IgD-negative memory B cell (primary cell): ENCODE results near the gene MMP15. TPM values are rescaled to one million over a fixed set of nuclear protein-coding genes. Genes with fewer than 3 reads are reported as not detected.
"Not testable (repeated sequence)": the region's sequence is repeated elsewhere in the genome, so short reads cannot be mapped to it uniquely, and the experiment has no call there.

Source experiments
- H3K27ac Mint-ChIP-seq, 3 donors: one replicate each; pipeline ENCODE4 v1.8.0; 2020 to 2022; ENCODE audit warnings: mild to moderate bottlenecking in 3 of 3, mixed read lengths in 3 of 3, moderate library complexity in 1 of 3
- H3K27me3 Mint-ChIP-seq: one replicate; pipeline ENCODE4 v1.8.0; 2021; ENCODE audit warnings: mixed read lengths
- H3K36me3 Mint-ChIP-seq: one replicate; pipeline ENCODE4 v1.8.0; 2020; ENCODE audit warnings: mild to moderate bottlenecking, mixed read lengths
- H3K4me1 Mint-ChIP-seq, 3 donors: one replicate each; pipeline ENCODE4 v1.8.0; 2020 to 2022; ENCODE audit warnings: mixed read lengths in 3 of 3, mild to moderate bottlenecking in 1 of 3
- H3K4me3 Mint-ChIP-seq, 4 donors: one replicate each; pipeline ENCODE4 v1.8.0; 2020 to 2022; ENCODE audit warnings: mild to moderate bottlenecking in 4 of 4, mixed read lengths in 4 of 4, moderate library complexity in 3 of 4
- H3K9me3 Mint-ChIP-seq, 3 donors: one replicate each; pipeline ENCODE4 v1.8.0; 2020 to 2021; ENCODE audit warnings: mixed read lengths in 3 of 3, mild to moderate bottlenecking in 1 of 3
- polyA plus RNA-seq: library from polyadenylated mRNA; unstranded; fragments of 300-500 nt; fragmentation: Illumina TruSeq; gene quantifications from one replicate; pipeline ENCODE4 v1.2.3, GENCODE V29; 2021

MMP15 gene
- polyA plus RNA-seq, 1 donor from 2014 or later = not detected

DNA sequence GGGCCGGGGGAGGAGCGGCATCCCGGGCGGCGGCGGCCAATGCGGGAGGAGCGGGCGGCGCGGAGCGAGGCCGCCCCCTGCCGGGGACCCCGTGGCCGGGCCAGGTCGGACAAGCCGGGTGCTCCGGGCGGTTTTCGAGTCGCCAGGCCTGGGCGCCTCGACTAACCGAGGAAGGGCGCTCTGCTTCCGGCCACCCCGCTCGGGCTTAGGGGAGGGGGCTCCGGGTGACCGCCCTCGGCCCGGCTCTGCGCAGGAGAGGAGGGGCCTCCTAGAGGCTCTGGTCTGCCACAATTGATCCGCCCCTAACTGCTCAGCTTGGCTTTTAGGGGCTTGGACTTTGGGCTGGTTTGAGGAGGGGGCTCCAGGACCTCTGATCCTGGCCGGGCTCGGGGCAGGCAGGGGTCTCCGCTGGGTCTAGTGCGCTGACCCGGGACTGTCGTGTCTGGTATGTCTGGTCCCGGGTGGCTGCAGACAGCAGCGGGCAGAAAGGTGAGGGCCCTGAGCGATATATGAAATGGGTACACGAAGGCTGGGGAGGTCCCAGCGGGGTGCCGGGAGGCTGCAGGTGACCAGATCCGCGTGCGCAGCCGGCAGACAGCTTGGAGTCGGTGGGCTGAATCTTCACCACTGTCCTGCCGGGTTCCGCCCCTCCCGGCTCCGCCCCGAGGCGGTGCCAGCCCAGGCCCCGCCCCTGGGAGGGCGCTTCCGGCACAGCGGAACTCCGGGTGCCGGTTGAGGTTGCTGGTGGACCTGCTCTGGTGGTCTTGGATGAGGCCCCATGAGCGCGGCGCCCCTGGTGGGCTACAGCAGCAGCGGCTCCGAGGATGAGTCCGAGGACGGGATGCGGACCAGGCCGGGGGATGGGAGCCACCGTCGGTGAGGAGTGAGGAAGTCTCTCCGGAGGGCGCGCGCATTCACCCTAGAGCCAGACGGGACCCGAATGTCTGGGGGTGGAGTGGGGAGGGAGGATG is 24.6 kb upstream of the MMP15 start, which contains the start of gene USB1:
TSS of gene USB1 (plus strand) at position 702 of the 971 bp plus-strand sequence. CDS start at position 779, 77 bp downstream.
- H3K27ac Mint-ChIP-seq = peak within 1 kb of the TSS; percentile 50 to 97 (median 93)
- peaks cover 21 to 29% (median 29%) of the 10 kb centered on the region in 3 donors for H3K4me1 Mint-ChIP-seq
- no peaks in the 10 kb centered on the region for H3K9me3 Mint-ChIP-seq
- H3K36me3 Mint-ChIP-seq = peaks cover 5% of the 10 kb centered on the region
- H3K27me3 Mint-ChIP-seq = no peaks in the 10 kb centered on the region
- peak within 1 kb of the TSS; percentile 89 to 96 (median 95) for H3K4me3 Mint-ChIP-seq

- H3K27ac Mint-ChIP-seq = peak overlapping the region; percentile 50 to 93 (median 83)
- no peaks in the 10 kb centered on the region for H3K9me3 Mint-ChIP-seq
- H3K27me3 Mint-ChIP-seq = no peaks in the 10 kb centered on the region
- peaks cover 9% of the 10 kb centered on the region for H3K36me3 Mint-ChIP-seq
- H3K4me3 Mint-ChIP-seq = peak overlapping the region; percentile 89 to 96 (median 95)
- peaks cover 21 to 29% (median 29%) of the 10 kb centered on the region in 3 donors for H3K4me1 Mint-ChIP-seq
Measured at GRCh38 chr16:58001781-58002415, 23.7 kb upstream of the MMP15 start.

DNA sequence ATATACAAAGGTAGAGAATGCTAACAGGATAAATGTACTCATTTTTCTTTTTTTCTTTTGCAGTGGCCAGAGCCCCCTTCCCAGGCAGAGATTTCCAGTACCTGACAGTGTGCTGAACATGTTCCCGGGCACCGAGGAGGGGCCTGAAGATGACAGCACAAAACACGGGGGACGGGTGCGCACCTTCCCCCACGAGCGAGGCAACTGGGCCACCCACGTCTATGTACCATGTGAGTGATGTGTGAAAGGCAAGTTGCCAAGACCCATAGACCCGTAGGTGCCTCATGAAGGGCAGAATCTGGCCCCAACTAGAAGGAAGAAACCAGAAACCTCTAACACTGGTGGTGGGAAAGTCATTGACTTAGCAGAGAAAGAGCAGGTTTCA is 23.1 kb upstream of the MMP15 start:
- Mint-ChIP-seq H3K9me3 (no peaks in the 10 kb centered on the region), H3K4me3 (peak overlapping the region; percentile 33 to 96 (median 70)), H3K36me3 (peaks cover 11% of the 10 kb centered on the region), H3K4me1 (peaks cover 21 to 29% (median 29%) of the 10 kb centered on the region in 3 donors), H3K27me3 (no peaks in the 10 kb centered on the region), H3K27ac (peak overlapping the region in 1 of 3 donors; percentile 10)

GRCh38 chr16:58002936-58003335 is 22.6 kb upstream of the MMP15 start:
- peaks cover 21 to 29% (median 29%) of the 10 kb centered on the region in 3 donors for H3K4me1 Mint-ChIP-seq
- H3K4me3 Mint-ChIP-seq = peak overlapping the region in 3 of 4 donors; percentile 33 to 96 (median 52)
- H3K36me3 Mint-ChIP-seq = peaks cover 11% of the 10 kb centered on the region
- peak overlapping the region in 2 of 3 donors; percentile 10 to 71 for H3K27ac Mint-ChIP-seq
- H3K9me3 Mint-ChIP-seq = no peaks in the 10 kb centered on the region
- H3K27me3 Mint-ChIP-seq = no peaks in the 10 kb centered on the region

- H3K4me1 Mint-ChIP-seq = peaks cover 14 to 23% (median 17%) of the 10 kb centered on the region in 3 donors
- peaks cover 15% of the 10 kb centered on the region for H3K36me3 Mint-ChIP-seq
- H3K4me3 Mint-ChIP-seq = peak overlapping the region in 1 of 4 donors; percentile 72
- not testable (repeated sequence) for H3K9me3 Mint-ChIP-seq, H3K27me3 Mint-ChIP-seq, H3K27ac Mint-ChIP-seq
Measured at GRCh38 chr16:58004736-58005135, 20.8 kb upstream of the MMP15 start.

DNA sequence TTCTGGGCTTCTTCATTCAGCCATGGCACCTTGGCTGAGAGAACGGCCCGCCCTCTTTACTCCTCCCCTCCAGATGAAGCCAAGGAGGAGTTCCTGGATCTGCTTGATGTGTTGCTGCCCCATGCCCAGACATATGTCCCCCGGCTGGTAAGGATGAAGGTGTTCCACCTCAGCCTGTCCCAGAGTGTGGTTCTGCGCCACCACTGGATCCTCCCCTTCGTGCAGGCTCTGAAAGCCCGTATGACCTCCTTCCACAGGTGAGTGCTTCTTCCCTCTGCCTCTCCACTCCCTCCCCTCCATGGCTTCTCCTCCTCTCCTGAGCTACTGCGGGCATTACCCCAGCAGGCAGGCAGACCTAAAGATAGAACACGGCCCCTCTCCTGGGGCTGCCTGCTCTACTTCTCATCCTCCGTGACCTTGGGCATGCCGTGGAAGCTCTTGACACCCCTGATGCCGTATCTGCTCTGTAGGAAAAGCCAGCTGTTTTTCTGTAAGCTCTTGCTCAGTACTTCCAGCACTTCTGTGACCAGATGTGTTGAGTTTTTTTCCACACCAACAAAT is 15.6 kb upstream of the MMP15 start:
- Mint-ChIP-seq H3K4me1 (peaks cover 2 to 4% (median 2%) of the 10 kb centered on the region in 3 donors), H3K27me3 (no peaks in the 10 kb centered on the region), H3K36me3 (peaks cover 12% of the 10 kb centered on the region), H3K4me3 (no peak overlapping the region), H3K27ac (no peak overlapping the region), H3K9me3 (no peaks in the 10 kb centered on the region)

GRCh38 chr16:58010886-58011285 is 14.7 kb upstream of the MMP15 start:
- Mint-ChIP-seq H3K4me3 (no peak overlapping the region), H3K9me3 (no peaks in the 10 kb centered on the region), H3K27me3 (no peaks in the 10 kb centered on the region), H3K27ac (no peak overlapping the region), H3K4me1 (peaks cover 0 to 2% (median 0%) of the 10 kb centered on the region in 3 donors), H3K36me3 (peaks cover 12% of the 10 kb centered on the region)

DNA sequence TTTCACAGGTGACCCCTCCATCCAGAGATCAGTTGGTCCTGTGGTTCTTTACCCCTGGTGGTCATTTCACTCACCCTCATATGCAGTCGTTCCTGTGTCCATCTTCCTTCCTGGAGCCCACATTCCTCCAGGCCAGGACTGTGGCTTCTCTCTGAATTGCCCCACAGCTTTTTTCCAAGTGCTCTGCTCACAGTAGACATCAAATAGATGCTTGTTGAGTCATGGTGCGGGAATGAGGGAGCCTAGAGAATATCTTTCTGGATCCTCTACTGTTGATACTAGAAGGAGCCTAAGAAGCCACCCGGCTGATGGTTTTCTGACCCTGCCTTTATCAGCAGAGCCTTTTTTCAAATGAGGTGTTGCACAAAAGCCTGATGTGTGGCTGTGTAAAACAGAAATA is 13.9 kb upstream of the MMP15 start:
- Mint-ChIP-seq H3K4me3 (no peak overlapping the region), H3K9me3 (no peaks in the 10 kb centered on the region), H3K27ac (peak overlapping the region in 1 of 3 donors; percentile 10), H3K27me3 (no peaks in the 10 kb centered on the region), H3K36me3 (peaks cover 9% of the 10 kb centered on the region), H3K4me1 (peaks cover 0 to 2% (median 0%) of the 10 kb centered on the region in 3 donors)

DNA sequence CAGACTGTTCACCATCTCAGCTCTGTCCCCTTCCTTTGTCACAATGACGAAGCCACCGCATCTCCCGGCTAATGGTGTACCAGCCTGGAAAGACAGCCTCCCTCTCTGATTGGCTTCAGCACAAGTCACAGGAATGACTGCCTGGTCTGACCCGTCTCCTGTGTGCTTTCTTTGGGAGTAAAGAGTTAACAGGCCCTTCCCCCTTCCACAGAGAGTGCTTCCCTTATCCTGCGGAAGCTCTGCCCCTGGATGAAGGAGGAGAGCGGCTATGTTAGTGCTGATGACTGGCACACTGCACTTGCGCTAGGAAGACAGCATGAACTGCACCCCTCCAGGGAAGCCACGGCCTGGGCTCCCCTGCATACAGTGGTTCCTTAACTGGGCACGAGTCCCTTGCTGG is 13.1 kb upstream of the MMP15 start:
- Mint-ChIP-seq H3K4me3 (no peak overlapping the region), H3K36me3 (peaks cover 6% of the 10 kb centered on the region), H3K4me1 (peaks cover 0 to 2% (median 0%) of the 10 kb centered on the region in 3 donors), H3K27me3 (no peaks in the 10 kb centered on the region), H3K9me3 (no peaks in the 10 kb centered on the region), H3K27ac (no peak overlapping the region)

GRCh38 chr16:58013201-58013956 is 12.2 kb upstream of the MMP15 start:
- Mint-ChIP-seq H3K4me3 (no peak overlapping the region), H3K27me3 (no peaks in the 10 kb centered on the region), H3K36me3 (peaks cover 6% of the 10 kb centered on the region), H3K4me1 (peaks cover 0 to 2% (median 0%) of the 10 kb centered on the region in 3 donors), H3K27ac (peak overlapping the region in 1 of 3 donors; percentile 27), H3K9me3 (no peaks in the 10 kb centered on the region)

GRCh38 chr16:58016840-58017446 is 8.6 kb upstream of the MMP15 start:
- Mint-ChIP-seq H3K9me3 (no peaks in the 10 kb centered on the region), H3K36me3 (no peaks in the 10 kb centered on the region)

DNA sequence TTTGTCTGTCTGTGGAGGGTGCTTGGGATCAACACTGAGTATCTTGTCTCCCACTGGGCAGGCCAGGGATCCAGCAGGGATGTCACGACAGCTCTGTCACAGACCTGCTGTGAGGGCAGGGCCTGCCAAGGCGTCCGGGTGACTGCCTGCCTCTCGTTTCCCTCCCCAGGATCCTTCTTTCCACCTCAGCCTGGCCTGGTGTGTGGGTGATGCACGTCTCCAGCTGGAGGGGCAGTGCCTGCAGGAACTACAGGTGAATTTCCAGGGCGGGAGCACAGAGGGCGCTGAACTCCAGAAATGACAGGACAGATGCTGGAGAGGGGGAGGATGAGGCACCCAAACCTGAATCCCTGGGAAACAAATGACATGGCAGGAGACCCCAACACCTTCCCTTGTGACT is 6.8 kb upstream of the MMP15 start:
- Mint-ChIP-seq H3K4me3 (no peak overlapping the region), H3K4me1 (peaks cover 0 to 13% (median 3%) of the 10 kb centered on the region in 3 donors), H3K27ac (no peak overlapping the region), H3K27me3 (no peaks in the 10 kb centered on the region), H3K9me3 (no peaks in the 10 kb centered on the region), H3K36me3 (no peaks in the 10 kb centered on the region)

More at GRCh38 chr16:58016840-58017446, 8.6 kb upstream of the MMP15 start:
- no peak overlapping the region for H3K27ac Mint-ChIP-seq
- peaks cover 0 to 7% (median 3%) of the 10 kb centered on the region in 3 donors for H3K4me1 Mint-ChIP-seq
- H3K4me3 Mint-ChIP-seq = no peak overlapping the region
- H3K27me3 Mint-ChIP-seq = no peaks in the 10 kb centered on the region

- H3K9me3 Mint-ChIP-seq = no peaks in the 10 kb centered on the region
- H3K36me3 Mint-ChIP-seq = no peaks in the 10 kb centered on the region
- H3K27ac Mint-ChIP-seq = no peak overlapping the region
- H3K4me3 Mint-ChIP-seq = no peak overlapping the region
- H3K27me3 Mint-ChIP-seq = peaks cover 3% of the 10 kb centered on the region
- H3K4me1 Mint-ChIP-seq = peaks cover 6 to 18% (median 9%) of the 10 kb centered on the region in 3 donors
Measured at GRCh38 chr16:58019866-58020538, 5.6 kb upstream of the MMP15 start.
